WERI-Rb-1 (cell line): ENCODE results near the gene TKT.
"Not testable (repeated sequence)": the region's sequence is repeated elsewhere in the genome, so short reads cannot be mapped to it uniquely, and the experiment has no call there.

Experiments
- DNase-seq: peaks from one replicate; pipeline ENCODE4 v3.0.0-alpha.2; 2020
- H3K27ac ChIP-seq: fragments of 250-450 bp; sonication (Bioruptor Pico); 2 replicates; pipeline ENCODE4 v1.5.1; 2020; ENCODE audit warnings: mild to moderate bottlenecking, moderate library complexity
- H3K27me3 ChIP-seq: fragments of 250-450 bp; sonication (Bioruptor Pico); 2 replicates; pipeline ENCODE4 v1.5.1; 2021; ENCODE audit warnings: mild to moderate bottlenecking, low read depth, moderate library complexity; ENCODE audit not compliant: insufficient read depth, severe bottlenecking
- H3K36me3 ChIP-seq: fragments of 250-450 bp; sonication (Bioruptor Pico); 2 replicates; pipeline ENCODE4 v1.5.1; 2020; ENCODE audit warnings: mild to moderate bottlenecking, moderate library complexity
- H3K4me3 ChIP-seq: 2 replicates; pipeline ENCODE4 v1.5.1; 2011; ENCODE audit warnings: low read depth, mild to moderate bottlenecking, control low read depth, low read length
- H3K9me3 ChIP-seq: fragments of 250-450 bp; sonication (Bioruptor Pico); 2 replicates; pipeline ENCODE4 v1.5.1; 2021; ENCODE audit warnings: mild to moderate bottlenecking, moderate library complexity; ENCODE audit not compliant: severe bottlenecking
- TF ChIP-seq, protein P1 (sequence below): IDR thresholded peaks from 2 replicates; pipeline ENCODE4 v1.5.1; 2011; ENCODE audit warnings: low read depth, mild to moderate bottlenecking, control low read depth, inconsistent platforms, low read length

Gene TKT, protein sequence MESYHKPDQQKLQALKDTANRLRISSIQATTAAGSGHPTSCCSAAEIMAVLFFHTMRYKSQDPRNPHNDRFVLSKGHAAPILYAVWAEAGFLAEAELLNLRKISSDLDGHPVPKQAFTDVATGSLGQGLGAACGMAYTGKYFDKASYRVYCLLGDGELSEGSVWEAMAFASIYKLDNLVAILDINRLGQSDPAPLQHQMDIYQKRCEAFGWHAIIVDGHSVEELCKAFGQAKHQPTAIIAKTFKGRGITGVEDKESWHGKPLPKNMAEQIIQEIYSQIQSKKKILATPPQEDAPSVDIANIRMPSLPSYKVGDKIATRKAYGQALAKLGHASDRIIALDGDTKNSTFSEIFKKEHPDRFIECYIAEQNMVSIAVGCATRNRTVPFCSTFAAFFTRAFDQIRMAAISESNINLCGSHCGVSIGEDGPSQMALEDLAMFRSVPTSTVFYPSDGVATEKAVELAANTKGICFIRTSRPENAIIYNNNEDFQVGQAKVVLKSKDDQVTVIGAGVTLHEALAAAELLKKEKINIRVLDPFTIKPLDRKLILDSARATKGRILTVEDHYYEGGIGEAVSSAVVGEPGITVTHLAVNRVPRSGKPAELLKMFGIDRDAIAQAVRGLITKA

DNA sequence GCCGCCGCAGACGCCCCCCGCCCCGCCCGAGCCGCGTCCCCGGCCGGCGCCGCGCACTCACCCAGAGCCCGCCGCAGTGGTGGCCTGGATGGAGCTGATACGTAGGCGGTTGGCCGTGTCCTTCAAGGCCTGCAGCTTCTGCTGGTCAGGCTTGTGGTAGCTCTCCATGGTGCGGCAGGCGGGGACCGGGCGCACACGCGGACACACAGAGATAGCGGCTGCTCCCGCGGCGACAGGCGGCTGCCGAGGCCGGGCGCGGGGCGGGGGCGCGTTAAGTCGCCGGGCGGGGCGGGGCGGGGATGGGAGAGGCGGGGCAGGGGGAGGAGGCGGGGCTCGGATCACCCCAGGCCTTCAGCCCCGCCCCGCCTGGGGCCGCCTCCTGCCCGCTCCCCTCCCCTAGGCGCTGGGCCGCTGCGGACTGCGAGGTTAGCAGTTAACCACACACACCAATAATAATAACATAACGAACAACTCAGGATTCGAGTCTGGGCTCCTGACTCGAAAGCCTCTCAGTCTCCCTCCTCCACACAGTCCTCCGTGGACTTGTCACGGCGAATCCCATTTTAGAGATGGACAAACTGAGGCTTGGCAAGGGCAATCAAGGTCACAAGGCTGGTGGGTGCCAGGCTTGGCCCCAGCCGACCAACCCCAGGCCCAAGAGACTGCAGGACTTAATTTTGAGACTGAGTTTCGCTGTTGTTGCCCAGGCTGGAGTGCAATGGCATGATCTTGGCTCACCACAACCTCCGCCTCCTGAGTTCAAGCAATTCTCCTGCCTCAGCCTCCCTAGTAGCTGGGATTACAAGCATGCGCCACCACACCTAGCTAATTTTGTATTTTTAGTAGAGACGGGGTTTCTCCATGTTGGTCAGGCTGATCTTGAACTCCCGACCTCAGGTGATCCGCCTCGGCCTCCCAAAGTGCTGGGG lies at the start of gene TKT:
Gene TKT, minus strand, starts transcription at position 248 of the 929 bp plus-strand sequence. Its CDS starts 80 bp downstream, at position 168.
- Histone ChIP-seq H3K9me3 (peaks cover 3% of the 10 kb centered on the region), H3K36me3 (peaks cover 35% of the 10 kb centered on the region), H3K4me3 (peak within 1 kb of the TSS; percentile 72), H3K27me3 (no peaks in the 10 kb centered on the region), H3K27ac (peak within 1 kb of the TSS; percentile 89)
- TF ChIP-seq, protein P1, sequence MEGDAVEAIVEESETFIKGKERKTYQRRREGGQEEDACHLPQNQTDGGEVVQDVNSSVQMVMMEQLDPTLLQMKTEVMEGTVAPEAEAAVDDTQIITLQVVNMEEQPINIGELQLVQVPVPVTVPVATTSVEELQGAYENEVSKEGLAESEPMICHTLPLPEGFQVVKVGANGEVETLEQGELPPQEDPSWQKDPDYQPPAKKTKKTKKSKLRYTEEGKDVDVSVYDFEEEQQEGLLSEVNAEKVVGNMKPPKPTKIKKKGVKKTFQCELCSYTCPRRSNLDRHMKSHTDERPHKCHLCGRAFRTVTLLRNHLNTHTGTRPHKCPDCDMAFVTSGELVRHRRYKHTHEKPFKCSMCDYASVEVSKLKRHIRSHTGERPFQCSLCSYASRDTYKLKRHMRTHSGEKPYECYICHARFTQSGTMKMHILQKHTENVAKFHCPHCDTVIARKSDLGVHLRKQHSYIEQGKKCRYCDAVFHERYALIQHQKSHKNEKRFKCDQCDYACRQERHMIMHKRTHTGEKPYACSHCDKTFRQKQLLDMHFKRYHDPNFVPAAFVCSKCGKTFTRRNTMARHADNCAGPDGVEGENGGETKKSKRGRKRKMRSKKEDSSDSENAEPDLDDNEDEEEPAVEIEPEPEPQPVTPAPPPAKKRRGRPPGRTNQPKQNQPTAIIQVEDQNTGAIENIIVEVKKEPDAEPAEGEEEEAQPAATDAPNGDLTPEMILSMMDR = no peak
- DNase-seq = peak; percentile 84

DNA sequence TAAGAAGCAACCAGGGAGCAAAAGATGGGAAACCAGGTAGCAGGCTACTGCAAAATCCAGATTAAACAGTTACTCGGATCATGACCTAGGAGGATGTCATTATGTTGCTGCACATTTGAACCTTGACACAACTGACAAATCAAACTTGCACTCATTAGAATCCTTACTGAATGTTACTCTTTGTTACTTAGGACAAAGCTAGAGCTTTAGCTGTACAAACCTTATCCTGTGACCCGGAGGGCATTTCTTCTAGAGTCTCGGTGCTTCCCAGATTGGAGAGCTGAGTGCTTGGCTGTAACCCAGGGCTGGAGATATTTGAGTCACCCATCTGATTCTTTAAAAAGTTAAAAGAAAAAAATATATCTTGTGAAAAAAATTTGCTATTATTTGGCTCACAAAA lies 48.1 kb upstream of the TKT start:
- Histone ChIP-seq H3K4me3 (no peak overlapping the region), H3K9me3 (no peaks in the 10 kb centered on the region), H3K36me3 (peaks cover 26% of the 10 kb centered on the region), H3K27ac (no peak overlapping the region), H3K27me3 (no peaks in the 10 kb centered on the region)
- TF ChIP-seq, protein P1 = no peak
- no peak for DNase-seq

DNA sequence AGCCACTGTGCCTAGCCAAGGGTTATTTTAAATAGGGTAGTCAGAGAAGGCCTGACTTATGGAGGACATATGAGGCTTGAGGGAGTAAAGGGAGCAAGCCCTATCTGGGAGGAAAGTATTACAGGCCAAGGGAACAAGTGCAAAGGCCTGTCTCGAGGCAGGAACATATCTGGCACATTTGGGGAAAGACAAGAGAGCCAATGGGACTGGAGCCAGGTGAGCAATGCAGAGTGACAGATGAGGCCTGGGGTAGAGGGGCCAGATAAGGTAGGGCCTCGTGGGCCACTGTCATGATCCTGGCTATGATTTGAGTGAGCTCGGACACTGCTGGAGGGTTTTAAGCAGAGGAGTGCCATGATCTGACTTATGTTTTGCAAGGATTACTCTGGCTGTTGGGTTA lies 47.7 kb upstream of the TKT start:
- Histone ChIP-seq H3K27ac (no peak overlapping the region), H3K4me3 (no peak overlapping the region), H3K36me3 (peaks cover 29% of the 10 kb centered on the region), H3K27me3 (no peaks in the 10 kb centered on the region), H3K9me3 (no peaks in the 10 kb centered on the region)
- TF ChIP-seq, protein P1 = no peak
- no peak for DNase-seq

DNA sequence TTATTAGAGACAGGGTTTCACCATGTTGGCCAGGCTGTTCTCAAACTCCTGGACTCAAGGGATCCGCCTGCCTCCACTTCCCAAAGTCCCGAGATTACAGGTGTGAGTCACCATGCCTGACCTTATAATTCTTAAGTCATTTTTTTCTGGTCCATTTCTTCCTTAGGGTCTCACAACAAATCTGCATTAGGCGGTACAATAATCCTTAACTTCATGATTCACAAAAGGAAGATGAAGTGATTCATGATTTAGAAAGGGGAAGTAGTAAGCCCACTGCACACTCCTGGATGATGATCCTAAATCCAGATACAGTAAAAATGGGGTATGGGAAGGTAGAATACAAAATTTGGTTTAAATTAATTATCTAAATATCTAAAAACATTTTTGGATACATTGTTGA lies 45.0 kb upstream of the TKT start:
- Histone ChIP-seq H3K4me3 (no peak overlapping the region), H3K9me3 (no peaks in the 10 kb centered on the region), H3K27ac (no peak overlapping the region), H3K27me3 (no peaks in the 10 kb centered on the region), H3K36me3 (peaks cover 34% of the 10 kb centered on the region)
- TF ChIP-seq, protein P1 = no peak
- DNase-seq = no peak

DNA sequence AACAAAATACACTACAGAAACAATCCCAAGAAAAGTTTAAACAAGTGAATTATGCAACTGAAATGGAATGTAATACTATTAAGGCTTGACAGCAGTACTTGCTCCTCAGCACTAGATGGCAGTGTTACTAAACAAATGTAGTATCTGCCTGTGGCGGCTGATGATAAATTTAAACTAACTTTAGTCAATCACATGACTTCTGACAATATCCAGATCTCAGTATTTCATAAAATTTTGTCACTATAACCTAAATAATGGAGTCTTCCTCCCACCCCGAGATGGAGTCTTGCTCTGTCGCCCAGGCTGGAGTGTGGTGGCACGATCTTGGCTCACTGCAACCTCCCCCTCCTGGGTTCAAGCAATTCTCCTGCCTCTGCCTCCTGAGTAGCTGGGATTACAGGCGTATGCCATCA lies 43.8 kb upstream of the TKT start:
- H3K27ac ChIP-seq, H3K4me3 ChIP-seq, H3K27me3 ChIP-seq, DNase-seq, H3K9me3 ChIP-seq: not testable (repeated sequence)
- peaks cover 34% of the 10 kb centered on the region for H3K36me3 ChIP-seq
- TF ChIP-seq, protein P1 = peak; percentile 55
